HG03139 (cell line): Measurements from ENCODE around the gene NAB1.
"Not testable (repeated sequence)": the region's sequence is repeated elsewhere in the genome, so short reads cannot be mapped to it uniquely, and the experiment has no call there.

Source experiments
- ATAC-seq: cut with Tn5 transposase; IDR thresholded peaks from one replicate; pipeline ENCODE4 v1.9.1; 2021; ENCODE audit not compliant: unreplicated experiment

NAB1 gene

GRCh38 chr2:190708650-190709049 is 59.8 kb downstream of the NAB1 start:
- ATAC-seq = not testable (repeated sequence)

- ATAC-seq = no peak
Observed at GRCh38 chr2:190711069-190711468, 62.2 kb downstream of the NAB1 start.

GRCh38 chr2:190713471-190713870 is 64.6 kb downstream of the NAB1 start:
- ATAC-seq = no peak

GRCh38 chr2:190714958-190715357 is 66.1 kb downstream of the NAB1 start:
- ATAC-seq = no peak

- no peak for ATAC-seq
Observed at GRCh38 chr2:190716176-190716807, 67.4 kb downstream of the NAB1 start.

GRCh38 chr2:190717306-190717705 is 68.4 kb downstream of the NAB1 start:
- ATAC-seq = no peak

- ATAC-seq = no peak
Observed at GRCh38 chr2:190717764-190718651, 69.1 kb downstream of the NAB1 start.

GRCh38 chr2:190718652-190719526 is 70.0 kb downstream of the NAB1 start:
- peak; percentile 68 for ATAC-seq

- no peak for ATAC-seq
Observed at GRCh38 chr2:190720276-190720675, 71.4 kb downstream of the NAB1 start.

GRCh38 chr2:190720691-190721090 is 71.8 kb downstream of the NAB1 start:
- no peak for ATAC-seq

GRCh38 chr2:190722061-190722759 is 73.3 kb downstream of the NAB1 start:
- peak; percentile 45 for ATAC-seq

- ATAC-seq = peak; percentile 1
Observed at GRCh38 chr2:190722835-190723234, 74.0 kb downstream of the NAB1 start.

- ATAC-seq = no peak
Observed at GRCh38 chr2:190723397-190724090, 74.7 kb downstream of the NAB1 start.

- no peak for ATAC-seq
Observed at GRCh38 chr2:190726255-190726654, 77.4 kb downstream of the NAB1 start.

GRCh38 chr2:190736355-190736754 is 87.5 kb downstream of the NAB1 start:
- no peak for ATAC-seq

- ATAC-seq = no peak
Observed at GRCh38 chr2:190740449-190740848, 91.6 kb downstream of the NAB1 start.
